HEK293T (cell line): ENCODE results near the gene AFF4.

Experiments used
- CTCF ChIA-PET: fragments of 350-600 bp; formaldehyde crosslinking; extraction: SDS; loops from one replicate; lab custom pipeline; 2021; ENCODE audit warnings: antibody characterized with exemption, inconsistent platforms; lab: Yijun Ruan, JAX
- POLR2A ChIA-PET: fragments of 350-600 bp; formaldehyde crosslinking; extraction: SDS; loops from one replicate; lab custom pipeline; 2020; ENCODE audit warnings: antibody characterized with exemption, inconsistent platforms; lab: Yijun Ruan, JAX
- DNase-seq: peaks from one replicate; pipeline ENCODE4 v3.0.0; 2012; ENCODE audit warnings: mixed read lengths; ENCODE audit errors: extremely low spot score
- ARNT ChIP-seq: fragments of 450-650 bp; IDR thresholded peaks from 2 replicates; pipeline ENCODE4 v1.6.1; 2017; ENCODE audit warnings: mild to moderate bottlenecking
- BHLHE40 ChIP-seq: fragments of 450-650 bp; IDR thresholded peaks from 2 replicates; pipeline ENCODE4 v1.6.1; 2016; ENCODE audit warnings: mild to moderate bottlenecking, moderate library complexity, borderline replicate concordance
- CTBP1 ChIP-seq: fragments of 450-650 bp; IDR thresholded peaks from 2 replicates; pipeline ENCODE4 v1.6.1; 2016; ENCODE audit warnings: borderline replicate concordance
- ELF4 ChIP-seq: fragments of 450-650 bp; IDR thresholded peaks from 2 replicates; pipeline ENCODE4 v1.6.1; 2017; ENCODE audit warnings: antibody characterized with exemption
- FOXA1 ChIP-seq: fragments of 450-650 bp; IDR thresholded peaks from 2 replicates; pipeline ENCODE4 v1.6.1; 2016; ENCODE audit warnings: mild to moderate bottlenecking
- FOXK2 ChIP-seq: fragments of 450-650 bp; IDR thresholded peaks from 2 replicates; pipeline ENCODE4 v1.6.1; 2016; ENCODE audit warnings: mild to moderate bottlenecking
- FOXM1 ChIP-seq: fragments of 450-650 bp; IDR thresholded peaks from 2 replicates; pipeline ENCODE4 v1.6.1; 2017; ENCODE audit warnings: mild to moderate bottlenecking, borderline replicate concordance
- HDGF ChIP-seq: fragments of 450-650 bp; IDR thresholded peaks from 2 replicates; pipeline ENCODE4 v1.6.1; 2017; ENCODE audit warnings: antibody characterized with exemption, borderline replicate concordance
- L3MBTL2 ChIP-seq: fragments of 450-650 bp; conservative IDR thresholded peaks from 2 replicates; pipeline ENCODE4 v1.6.1; 2016; ENCODE audit warnings: mild to moderate bottlenecking
- LEF1 ChIP-seq: fragments of 450-650 bp; IDR thresholded peaks from 2 replicates; pipeline ENCODE4 v1.6.1; 2017; ENCODE audit warnings: mild to moderate bottlenecking, borderline replicate concordance
- NFRKB ChIP-seq: fragments of 450-650 bp; IDR thresholded peaks from 2 replicates; pipeline ENCODE4 v1.6.1; 2016; ENCODE audit warnings: mild to moderate bottlenecking, moderate library complexity
- PKNOX1 ChIP-seq: fragments of 450-650 bp; IDR thresholded peaks from 2 replicates; pipeline ENCODE4 v1.6.1; 2016
- SP1 ChIP-seq: fragments of 450-650 bp; IDR thresholded peaks from 2 replicates; pipeline ENCODE4 v1.6.1; 2017
- SUZ12 ChIP-seq: fragments of 450-650 bp; IDR thresholded peaks from 2 replicates; pipeline ENCODE4 v1.6.1; 2016; ENCODE audit warnings: mild to moderate bottlenecking
- TARDBP ChIP-seq: fragments of 450-650 bp; IDR thresholded peaks from 2 replicates; pipeline ENCODE4 v1.6.1; 2016
- ZNF384 ChIP-seq: fragments of 450-650 bp; IDR thresholded peaks from 2 replicates; pipeline ENCODE4 v1.6.1; 2016

AFF4 gene

GRCh38 chr5:132839426-132840301, 123.8 kb downstream of the AFF4 start:
- DNase-seq = no peak
- ChIA-PET CTCF (interaction anchor here (0.6 to 0.9 kb wide), 2 partner anchors 19 to 71 kb away, joined by 3 read pairs; no protein-coding TSS in a partner anchor), POLR2A (interaction anchor here (0.8 kb wide), 1 partner anchor 27 kb away, joined by 4 read pairs; the partner anchor contains the start of gene UQCRQ)
- TF ChIP-seq LEF1 (no peak), FOXA1 (no peak), FOXK2 (no peak), PKNOX1 (no peak), SUZ12 (no peak), NFRKB (no peak), L3MBTL2 (no peak), ZNF384 (no peak), BHLHE40 (no peak), SP1 (no peak), TARDBP (no peak), ARNT (no peak), FOXM1 (no peak), ELF4 (no peak), CTBP1 (no peak), HDGF (no peak)

GRCh38 chr5:132838516-132839282, 124.7 kb downstream of the AFF4 start:
- ChIA-PET CTCF (interaction anchor here (0.9 kb wide), 1 partner anchor 18 kb away, joined by 3 read pairs; no protein-coding TSS in a partner anchor), POLR2A (interaction anchor here (0.8 kb wide), 1 partner anchor 28 kb away, joined by 4 read pairs; the partner anchor contains the start of gene UQCRQ)
- no peak for TF ChIP-seq BHLHE40
- no peak for TF ChIP-seq SUZ12
- no peak for TF ChIP-seq HDGF
- no peak for TF ChIP-seq CTBP1
- no peak for DNase-seq

GRCh38 chr5:132837868-132838267, 125.6 kb downstream of the AFF4 start:
- CTCF ChIA-PET = no interaction called here
- POLR2A ChIA-PET = no interaction called here
- TF ChIP-seq PKNOX1 (0 out of 2 replicates have a peak, but pooled peaks have one; percentile 20), TARDBP (no peak)
- no peak for DNase-seq

GRCh38 chr5:132836852-132837251, 126.6 kb downstream of the AFF4 start:
- no peak for DNase-seq
- ChIA-PET CTCF (no interaction called here), POLR2A (no interaction called here)
- TF ChIP-seq ARNT (no peak), LEF1 (no peak), FOXK2 (no peak), ELF4 (no peak), BHLHE40 (no peak), CTBP1 (no peak), TARDBP (no peak), ZNF384 (no peak), SUZ12 (no peak), SP1 (no peak), PKNOX1 (no peak), HDGF (no peak), NFRKB (no peak), FOXM1 (no peak), FOXA1 (no peak), L3MBTL2 (no peak)

GRCh38 chr5:132834057-132834456, 129.4 kb downstream of the AFF4 start:
- CTCF ChIA-PET = interaction anchor here (2.5 kb wide), 1 partner anchor 14 kb away, joined by 12 read pairs; no protein-coding TSS in a partner anchor
- POLR2A ChIA-PET = interaction anchor here (1.2 to 2.2 kb wide), 3 partner anchors 31 to 218 kb away, joined by 3 to 13 read pairs (median 4); partner anchors contain the start of genes GDF9, HSPA4, KIF3A and UQCRQ
- DNase-seq = no peak
- TF ChIP-seq L3MBTL2 (no peak), ZNF384 (no peak), CTBP1 (no peak)

GRCh38 chr5:132832612-132833011, 130.8 kb downstream of the AFF4 start:
- TF ChIP-seq FOXA1 = no peak
- no peak for TF ChIP-seq ZNF384
- TF ChIP-seq LEF1 = no peak
- no peak for TF ChIP-seq SUZ12
- no peak for TF ChIP-seq TARDBP
- TF ChIP-seq PKNOX1 = no peak
- no peak for TF ChIP-seq FOXM1
- no peak for TF ChIP-seq FOXK2
- no peak for TF ChIP-seq SP1
- TF ChIP-seq ARNT = no peak
- no peak for TF ChIP-seq L3MBTL2
- TF ChIP-seq CTBP1 = no peak
- no peak for TF ChIP-seq NFRKB
- TF ChIP-seq HDGF = no peak
- no peak for TF ChIP-seq BHLHE40
- no peak for TF ChIP-seq ELF4
- ChIA-PET CTCF (interaction anchor here (4.5 kb wide), 1 partner anchor 12 kb away, joined by 21 read pairs; no protein-coding TSS in a partner anchor), POLR2A (interaction anchor here (0.8 to 4.2 kb wide), 3 partner anchors 12 to 35 kb away, joined by 3 to 29 read pairs (median 22); partner anchors contain the start of genes GDF9 and UQCRQ)
- DNase-seq = no peak
